ENCODE data around the gene RPP25L.

RPP25L gene

DNA sequence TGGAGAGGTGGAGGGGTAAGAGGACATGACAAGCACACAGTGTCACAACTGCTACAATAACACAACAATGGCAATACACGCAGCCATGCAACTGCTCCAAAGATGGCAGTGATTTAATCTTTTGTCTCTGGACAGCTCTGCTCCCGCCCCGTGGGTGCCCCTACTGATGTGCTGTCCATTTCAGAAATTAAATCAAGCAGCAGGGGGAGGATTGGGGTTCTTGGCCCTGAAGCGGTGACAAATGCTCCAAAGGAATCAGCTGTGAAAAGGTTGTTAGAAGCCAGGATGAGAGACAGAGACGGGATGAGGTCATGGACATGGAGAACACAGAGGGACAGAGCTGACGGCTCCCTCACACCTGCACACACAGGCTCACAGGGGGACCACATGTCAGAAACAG is 44.9 kb downstream of the RPP25L start:
- no peak for DNase-seq

GRCh38 chr9:34566322-34566721 is 45.6 kb downstream of the RPP25L start:
- DNase-seq, result no peak

- no peak for DNase-seq
Measured at GRCh38 chr9:34565856-34566255, 46.0 kb downstream of the RPP25L start.

DNA sequence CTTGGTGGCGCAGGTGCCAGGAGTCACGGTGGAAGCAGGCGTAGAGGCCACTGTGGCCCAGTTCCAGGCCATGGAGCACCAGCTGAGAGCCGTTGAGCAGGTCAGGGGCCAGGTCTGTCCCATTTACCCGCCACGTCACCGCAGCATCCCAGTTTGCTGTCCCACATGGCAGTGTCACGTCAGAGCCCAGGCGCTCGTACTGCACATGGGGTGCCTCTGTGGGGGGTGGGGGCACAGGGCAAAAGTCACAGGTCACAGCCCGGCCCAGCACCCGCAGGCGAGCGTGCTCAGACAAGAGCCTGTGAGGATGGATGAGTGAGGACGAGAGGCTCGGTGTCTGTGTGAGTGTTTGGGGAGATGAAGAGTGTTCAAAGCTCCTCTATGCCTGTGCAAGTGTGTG is 47.3 kb downstream of the RPP25L start:
- no peak for DNase-seq

DNA sequence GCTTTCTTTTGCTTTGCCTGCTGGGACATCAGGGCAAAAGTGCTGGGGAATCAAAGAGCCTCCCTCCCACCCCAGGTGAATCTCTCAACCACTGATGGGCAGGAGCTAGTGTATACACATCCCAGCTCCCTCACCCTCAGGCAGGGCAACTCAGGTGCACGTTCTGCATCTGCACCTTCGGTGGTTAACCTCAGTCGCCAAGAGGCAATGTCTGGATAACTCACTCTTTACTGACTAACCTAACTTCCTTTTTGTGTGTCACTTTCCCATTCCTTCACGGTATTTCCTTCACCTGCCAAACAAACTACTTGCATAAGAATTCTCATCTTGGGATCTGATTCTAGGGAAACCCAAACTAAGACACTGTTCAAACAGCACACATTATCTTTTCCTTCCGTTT is 48.6 kb downstream of the RPP25L start:
- DNase-seq, result no peak

DNA sequence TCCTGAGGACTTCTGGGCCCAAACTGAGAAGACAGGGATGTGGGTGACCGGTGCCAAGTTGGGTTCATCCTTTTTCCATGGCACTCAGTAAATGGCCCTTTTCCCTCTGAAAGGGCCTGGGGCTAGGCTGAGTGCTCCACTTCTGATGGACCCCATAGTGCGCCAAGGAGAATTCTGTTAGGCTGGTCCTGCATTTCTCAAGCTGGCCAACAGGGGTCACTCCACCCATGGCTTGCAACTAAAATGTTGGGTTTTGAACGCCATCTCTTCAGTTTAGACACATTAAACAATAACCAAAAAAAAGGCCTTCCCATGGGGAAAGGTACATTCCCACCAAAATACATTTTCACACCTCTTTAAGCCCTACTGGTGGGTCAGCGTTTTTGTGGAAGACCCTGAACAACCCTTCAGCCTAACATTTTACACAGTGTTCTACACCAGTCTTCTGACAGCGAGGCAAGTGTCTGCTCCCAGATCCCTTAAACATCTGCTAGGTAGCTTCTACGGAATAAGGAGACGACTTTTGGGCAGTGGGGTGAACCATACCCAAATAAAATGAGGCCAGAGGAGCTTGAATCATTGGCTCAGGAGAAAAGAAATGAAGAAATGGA is 49.7 kb downstream of the RPP25L start:
- peak; percentile 17 to 44 (median 35) for DNase-seq

DNA sequence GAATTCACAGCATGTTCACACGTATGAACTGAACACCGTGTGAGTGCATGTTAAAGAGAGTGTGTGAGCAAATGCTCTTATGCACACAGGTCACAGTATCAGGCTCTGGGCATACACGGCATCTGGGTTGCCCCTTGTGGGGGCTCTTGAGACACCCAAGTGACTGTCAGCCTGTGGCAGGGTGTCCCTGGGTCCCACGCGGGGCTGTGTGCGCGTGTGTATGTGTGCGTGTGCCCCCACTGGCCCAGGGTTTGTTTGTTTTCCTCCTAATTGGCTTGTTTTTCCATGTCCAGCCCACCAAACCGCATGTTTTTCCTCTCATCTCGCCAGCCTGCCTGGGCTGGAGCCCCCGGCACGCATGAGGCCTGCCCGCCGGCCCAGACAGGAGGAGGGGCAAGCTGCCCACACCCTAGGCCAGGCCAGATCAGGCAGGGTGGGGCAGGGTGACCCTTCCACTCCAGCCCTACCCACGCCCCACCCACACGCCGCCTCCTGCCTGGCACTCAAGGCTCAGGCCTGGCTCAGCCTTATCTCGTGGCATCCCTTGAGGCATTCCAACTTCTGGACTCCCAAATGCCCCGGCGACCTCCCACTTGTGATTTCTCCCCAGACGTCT is 51.2 kb downstream of the RPP25L start:
- DNase-seq, result no peak
